Frontal cortex (tissue), 4 donors: ENCODE data around the gene ZC3H7B. TPM values are rescaled to one million over a fixed set of nuclear protein-coding genes. Genes with fewer than 3 reads are reported as not detected.
"Not testable (repeated sequence)": the region's sequence is repeated elsewhere in the genome, so short reads cannot be mapped to it uniquely, and the experiment has no call there.

ENCODE experiments used
- DNase-seq, 2 donors: peaks; one replicate each; pipeline ENCODE4 v3.0.0; 2012; ENCODE audit warnings: low spot score in 2 of 2
- FAIRE-seq: peaks from 2 replicates; lab custom pipeline; 2012; peaks lifted over from hg19 to GRCh38; lab: Jason Lieb, UNC
- total RNA-seq: library from RNA; depleted of rRNA; stranded (reverse); fragments of >200 nt; gene quantifications from one replicate; pipeline ENCODE4 v1.2.3, GENCODE V29; 2014
- donor health status: control.
- donor health status: control.
- donor health status: control.

Gene ZC3H7B
- 48.5 TPM for total RNA-seq

DNA sequence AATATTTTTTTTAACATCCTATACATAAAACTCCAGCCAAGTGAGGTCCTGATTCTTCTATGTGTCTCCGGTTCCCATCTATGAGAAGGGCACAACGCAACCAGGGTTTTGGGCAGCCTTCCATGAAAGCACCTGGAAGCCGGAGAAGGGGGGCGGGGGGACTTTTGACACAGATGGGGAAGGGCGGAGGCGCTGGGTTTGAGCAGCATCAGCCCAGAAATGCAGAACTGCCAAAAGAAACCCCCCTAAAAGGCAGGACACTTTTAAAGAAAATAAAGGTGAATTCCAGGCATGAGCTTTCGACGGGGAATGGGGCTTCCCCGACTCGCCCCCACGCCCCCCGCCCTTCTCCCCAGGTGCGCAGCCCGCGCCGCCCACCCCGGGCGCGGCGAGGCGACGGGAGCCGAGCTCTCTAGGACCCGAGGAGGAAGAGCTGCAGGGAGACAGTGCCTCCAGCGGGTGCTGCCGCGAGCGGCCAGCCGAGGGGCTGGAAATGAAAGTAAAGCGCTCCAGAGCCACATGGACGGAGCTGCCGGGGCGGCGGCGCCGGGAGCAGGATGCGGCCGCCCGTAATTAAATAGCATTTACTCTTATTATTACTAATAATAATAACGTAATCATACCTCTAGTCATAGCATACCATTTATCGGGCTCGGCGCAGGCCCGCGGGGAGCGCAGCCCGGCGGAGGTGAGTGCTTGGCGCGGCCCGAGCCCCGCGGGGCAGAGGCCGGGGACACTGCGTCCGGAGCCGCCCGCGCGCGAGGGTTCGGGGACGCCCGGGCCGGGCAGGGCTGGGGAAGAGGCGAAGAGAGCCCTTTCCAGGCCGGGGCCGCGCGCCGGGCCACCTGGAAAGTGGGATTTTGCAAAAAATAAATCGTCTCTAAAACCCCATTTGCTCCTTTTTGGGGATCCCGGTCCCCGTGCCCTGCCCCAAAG is at the start of gene ZC3H7B:
Gene ZC3H7B, plus strand, starts transcription at position 441 of the 936 bp plus-strand sequence. CDS start 19,136 bp downstream, outside the sequence.
- FAIRE-seq: no peak
- DNase-seq: peak; percentile 92 to 94

DNA sequence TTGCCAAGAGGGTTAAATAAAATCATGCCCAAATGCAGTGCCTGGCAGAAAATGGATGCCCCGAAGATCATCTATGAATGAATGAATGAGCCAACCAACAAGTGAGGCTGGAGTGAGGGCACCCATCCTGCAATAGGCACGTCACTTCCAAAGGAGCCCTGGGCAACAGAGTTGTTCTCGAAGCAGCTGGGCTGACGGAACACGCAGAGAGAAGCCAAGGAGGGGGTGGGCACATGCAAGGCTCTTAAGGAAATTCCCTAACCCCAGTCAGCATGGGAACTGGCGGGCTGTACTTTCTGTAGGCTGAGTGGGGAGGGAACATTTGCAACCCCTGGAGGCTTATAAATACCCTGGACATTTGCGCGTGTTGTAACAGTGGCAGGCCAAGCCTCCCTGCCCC is 49.0 kb upstream of the ZC3H7B start:
- DNase-seq (no peak), FAIRE-seq (no peak)

DNA sequence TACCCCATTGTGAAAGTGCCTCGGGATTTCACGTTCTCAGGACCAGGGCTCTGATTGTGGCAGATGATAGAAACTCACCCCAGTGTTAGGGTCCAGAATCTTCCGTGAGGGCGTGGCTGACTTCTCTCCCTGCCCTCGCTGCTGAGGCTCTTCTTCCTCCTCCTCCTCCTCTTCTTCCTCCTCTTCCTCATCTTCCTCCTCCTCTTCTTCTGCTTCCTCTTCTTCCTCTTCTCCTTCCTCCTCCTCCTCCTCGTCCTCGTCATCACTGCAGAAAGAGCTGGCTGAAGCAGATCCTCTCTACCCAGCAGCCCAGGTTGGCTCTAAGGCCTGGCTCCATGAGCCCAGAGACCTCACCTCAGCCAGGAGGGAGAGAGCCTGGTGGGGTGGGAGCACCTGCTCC is 47.1 kb upstream of the ZC3H7B start:
- DNase-seq (no peak), FAIRE-seq (no peak)

- DNase-seq (no peak), FAIRE-seq (no peak)
Measured at GRCh38 chr22:41256254-41257253, 44.8 kb upstream of the ZC3H7B start.

- no peak for FAIRE-seq
Measured at GRCh38 chr22:41257696-41258095, 43.6 kb upstream of the ZC3H7B start.

DNA sequence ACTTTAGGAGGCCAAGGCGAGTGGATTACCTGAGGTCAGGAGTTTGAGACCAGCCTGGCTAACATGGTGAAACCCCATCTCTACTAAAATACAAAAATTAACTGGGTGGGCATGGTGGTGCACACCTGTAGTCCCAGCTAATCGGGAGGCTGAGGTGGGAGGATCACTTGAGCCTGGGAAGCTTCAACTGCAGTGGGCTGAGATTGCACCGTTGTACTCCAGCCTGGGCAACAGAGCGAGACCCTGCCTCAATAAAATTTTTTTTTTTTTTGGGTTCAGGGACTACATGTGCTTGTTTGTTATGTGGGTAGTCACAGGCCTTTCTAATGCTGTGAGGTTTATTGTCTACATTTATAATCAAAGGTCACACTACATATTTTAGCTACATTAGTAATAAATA is 41.6 kb upstream of the ZC3H7B start:
- not testable (repeated sequence) for DNase-seq, FAIRE-seq

More at GRCh38 chr22:41257696-41258095, 43.6 kb upstream of the ZC3H7B start:
- DNase-seq: no peak

DNA sequence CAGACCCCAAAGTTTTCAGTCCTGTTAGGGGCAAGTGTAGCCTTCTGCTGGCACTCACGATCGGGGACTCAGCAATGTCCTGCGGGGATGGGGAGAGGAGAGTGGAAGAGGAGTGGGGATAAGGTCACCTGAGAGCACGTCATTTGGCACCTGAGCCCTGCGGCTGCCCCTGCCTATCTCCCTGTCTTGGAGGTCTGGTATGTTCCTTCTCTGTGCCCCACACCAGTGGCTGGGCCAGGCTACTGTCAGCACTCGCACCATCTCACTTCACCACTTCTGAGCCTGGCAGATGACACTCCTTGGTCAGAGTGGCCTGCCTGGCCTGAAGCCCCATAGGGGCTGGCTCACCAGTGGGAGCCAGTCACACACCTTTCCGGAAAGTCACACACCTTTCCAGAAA is 40.5 kb upstream of the ZC3H7B start:
- FAIRE-seq: no peak
- DNase-seq: no peak

GRCh38 chr22:41261541-41262249 is 39.6 kb upstream of the ZC3H7B start:
- DNase-seq: no peak
- no peak for FAIRE-seq

- FAIRE-seq: no peak
Measured at GRCh38 chr22:41262250-41262765, 39.0 kb upstream of the ZC3H7B start.

DNA sequence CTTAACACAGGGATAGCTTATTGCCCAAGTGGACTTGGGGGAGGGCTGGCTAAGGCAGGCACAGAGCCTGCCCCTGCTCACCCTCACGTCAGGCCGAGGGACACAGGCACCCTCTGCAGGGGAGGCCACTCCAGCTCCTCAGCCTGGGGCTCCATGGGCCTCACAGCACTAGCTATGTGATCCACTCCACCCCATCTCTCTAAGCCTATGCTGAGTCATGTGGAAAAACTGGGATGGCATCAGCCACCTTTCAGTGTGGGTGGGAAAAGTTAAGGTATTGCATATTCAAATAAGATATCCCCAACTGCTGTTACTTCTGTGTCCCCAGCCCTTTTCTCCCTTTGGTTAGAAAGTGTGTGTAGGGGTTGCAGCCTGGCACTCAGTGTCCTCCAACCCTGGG is 37.6 kb upstream of the ZC3H7B start:
- DNase-seq (no peak), FAIRE-seq (no peak)

More at GRCh38 chr22:41262250-41262765, 39.0 kb upstream of the ZC3H7B start:
- no peak for DNase-seq

- peak; percentile 68 to 73 for DNase-seq
- no peak for FAIRE-seq
Measured at GRCh38 chr22:41264408-41264941, 36.9 kb upstream of the ZC3H7B start.

DNA sequence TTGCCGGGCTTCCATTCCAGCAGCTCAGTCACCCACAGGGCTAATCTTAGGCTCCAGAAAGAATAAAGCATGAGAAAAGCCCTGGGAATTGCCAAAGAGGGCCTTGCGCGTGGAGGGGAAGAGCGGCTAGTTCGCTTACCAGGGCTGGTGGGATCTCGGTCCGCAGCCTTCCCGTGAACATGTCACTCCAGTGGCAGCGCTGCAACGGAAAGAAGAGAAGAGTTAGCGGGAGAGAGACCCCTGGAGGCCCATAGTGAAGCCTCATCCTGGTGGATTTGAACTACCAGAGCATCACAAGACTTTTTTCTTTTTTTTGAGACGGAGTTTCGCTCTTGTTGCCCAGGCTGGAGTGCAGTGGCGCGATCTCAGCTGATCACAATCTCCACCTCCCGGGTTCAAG is 33.4 kb upstream of the ZC3H7B start:
- FAIRE-seq (no peak), DNase-seq (no peak)

GRCh38 chr22:41271787-41272186 is 29.5 kb upstream of the ZC3H7B start:
- DNase-seq (no peak), FAIRE-seq (no peak)

DNA sequence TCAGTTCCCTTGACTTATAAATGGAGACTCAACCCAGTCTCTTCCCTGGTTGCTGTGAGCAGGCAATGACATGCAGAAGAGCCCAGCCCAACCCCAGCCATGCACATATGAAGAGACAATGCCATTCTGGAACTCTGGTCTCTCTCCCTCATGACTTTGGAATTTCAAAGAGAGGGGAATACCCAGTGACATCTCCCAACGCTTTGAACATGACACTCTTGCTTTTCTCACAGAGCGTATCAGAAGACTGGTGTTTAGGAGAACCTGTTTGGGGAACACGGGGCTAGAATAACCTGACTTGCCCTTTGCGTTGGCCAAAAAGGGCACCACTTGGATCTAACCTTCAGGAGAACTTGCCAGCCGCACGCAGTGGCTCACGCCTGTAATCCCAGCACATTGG is 28.2 kb upstream of the ZC3H7B start:
- DNase-seq (no peak), FAIRE-seq (no peak)

GRCh38 chr22:41274856-41275255 is 26.5 kb upstream of the ZC3H7B start:
- DNase-seq: no peak
- FAIRE-seq: no peak

GRCh38 chr22:41280065-41280464 is 21.3 kb upstream of the ZC3H7B start:
- DNase-seq (no peak), FAIRE-seq (no peak)

- no peak for FAIRE-seq
- DNase-seq: no peak
Measured at GRCh38 chr22:41280854-41281253, 20.5 kb upstream of the ZC3H7B start.

DNA sequence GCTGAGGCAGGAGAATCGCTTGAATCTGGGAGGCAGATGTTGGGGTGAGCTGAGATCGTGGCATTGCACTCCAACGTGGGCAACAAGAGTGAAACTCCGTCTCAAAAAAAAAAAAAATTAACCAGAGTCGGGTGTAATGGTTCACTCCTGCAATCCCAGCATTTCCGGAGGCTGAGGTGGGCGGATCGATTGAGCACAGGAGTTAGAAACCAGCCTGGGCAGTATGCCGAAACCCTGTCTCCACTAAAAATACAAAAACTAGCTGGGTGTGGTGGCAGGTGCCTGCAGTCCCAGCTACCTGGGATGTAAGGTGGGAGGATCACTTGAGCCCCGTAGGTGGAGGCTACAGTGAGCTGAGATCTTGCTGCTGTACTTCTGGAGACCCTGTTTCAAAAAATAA is 16.9 kb upstream of the ZC3H7B start:
- no peak for DNase-seq
- FAIRE-seq: no peak

GRCh38 chr22:41285441-41285819 is 15.9 kb upstream of the ZC3H7B start:
- DNase-seq (peak in 1 of 2 donors; percentile 72), FAIRE-seq (no peak)
